GM23338 (cell line): Measurements from ENCODE around the gene CD244. TPM values are rescaled to one million over a fixed set of nuclear protein-coding genes. Genes with fewer than 3 reads are reported as not detected.

ENCODE experiments used
- ATAC-seq: fragments of 200-7000 bp; cut with Tn5 transposase; 3 replicates; pipeline ENCODE4 v1.9.1; 2020
- DNase-seq: peaks from one replicate; pipeline ENCODE4 v3.0.0-alpha.2; 2015; ENCODE audit warnings: low spot score
- H2AFZ ChIP-seq: fragments of 200-600 bp; sonication (generic); 2 replicates; pipeline ENCODE4 v1.8.0; 2016; ENCODE audit warnings: antibody characterized with exemption, mild to moderate bottlenecking, moderate library complexity
- H3F3A ChIP-seq: fragments of 200-600 bp; sonication (generic); replicated peaks from 2 replicates; pipeline ENCODE4 v1.8.0; 2017; ENCODE audit warnings: antibody characterized with exemption, mixed run types, low read depth
- H3K27ac ChIP-seq: fragments of 200-600 bp; sonication (generic); 2 replicates; pipeline ENCODE4 v1.6.1; 2016; ENCODE audit warnings: low read depth
- H3K27me3 ChIP-seq: fragments of 200-600 bp; sonication (generic); 2 replicates; pipeline ENCODE4 v1.8.0; 2016; ENCODE audit warnings: mild to moderate bottlenecking, mixed run types, moderate library complexity; ENCODE audit not compliant: insufficient read depth
- H3K36me3 ChIP-seq: fragments of 200-600 bp; sonication (generic); 2 replicates; pipeline ENCODE4 v1.8.0; 2016; ENCODE audit warnings: mild to moderate bottlenecking; ENCODE audit not compliant: insufficient read depth
- H3K4me1 ChIP-seq: fragments of 200-600 bp; sonication (generic); 2 replicates; pipeline ENCODE4 v1.8.0; 2016; ENCODE audit warnings: mild to moderate bottlenecking, moderate library complexity; ENCODE audit not compliant: insufficient read depth
- H3K4me2 ChIP-seq: fragments of 200-600 bp; sonication (generic); 2 replicates; pipeline ENCODE4 v1.7.1; 2017; ENCODE audit warnings: mixed run types
- H3K4me3 ChIP-seq: fragments of 200-600 bp; sonication (generic); 2 replicates; pipeline ENCODE4 v1.6.1; 2016; ENCODE audit warnings: mixed run types
- H3K79me2 ChIP-seq: fragments of 200-600 bp; sonication (generic); replicated peaks from 2 replicates; pipeline ENCODE4 v1.8.0; 2017; ENCODE audit warnings: mild to moderate bottlenecking; ENCODE audit not compliant: insufficient read depth
- H3K9me2 ChIP-seq: fragments of 200-600 bp; sonication (generic); 2 replicates; pipeline ENCODE4 v1.8.0; 2017; ENCODE audit not compliant: insufficient read depth
- H4K20me1 ChIP-seq: fragments of 200-600 bp; sonication (generic); replicated peaks from 2 replicates; pipeline ENCODE4 v1.8.0; 2017; ENCODE audit warnings: mild to moderate bottlenecking; ENCODE audit not compliant: insufficient read depth
- H3K27ac Mint-ChIP-seq: 2 replicates; pipeline ENCODE4 v1.8.0; 2020; ENCODE audit warnings: inconsistent platforms, mild to moderate bottlenecking, moderate library complexity, mixed read lengths
- H3K27me3 Mint-ChIP-seq: 3 replicates; pipeline ENCODE4 v1.8.0; 2022; ENCODE audit warnings: low read depth, mild to moderate bottlenecking, moderate library complexity, mixed read lengths, inconsistent platforms; ENCODE audit not compliant: insufficient read depth, poor library complexity
- H3K36me3 Mint-ChIP-seq: 3 replicates; pipeline ENCODE4 v1.8.0; 2021; ENCODE audit warnings: low read depth, mild to moderate bottlenecking, inconsistent platforms, moderate library complexity, mixed read lengths
- H3K4me1 Mint-ChIP-seq: 3 replicates; pipeline ENCODE4 v1.8.0; 2020; ENCODE audit warnings: mild to moderate bottlenecking, inconsistent platforms, mixed read lengths
- H3K4me3 Mint-ChIP-seq: 3 replicates; pipeline ENCODE4 v1.8.0; 2021; ENCODE audit warnings: moderate library complexity, mild to moderate bottlenecking, inconsistent platforms, mixed read lengths
- H3K9me3 Mint-ChIP-seq: 3 replicates; pipeline ENCODE4 v1.8.0; 2020; ENCODE audit warnings: moderate library complexity, mild to moderate bottlenecking, inconsistent platforms, mixed read lengths
- CREB1 ChIP-seq: fragments of 250-450 bp; sonication (Bioruptor Pico); IDR thresholded peaks from 2 replicates; pipeline ENCODE4 v1.5.0; 2020; ENCODE audit warnings: low read depth, mild to moderate bottlenecking, moderate library complexity
- EZH2phosphoT487 ChIP-seq: fragments of 200-600 bp; sonication (generic); IDR thresholded peaks from one replicate; pipeline ENCODE4 v1.8.1; 2018; ENCODE audit warnings: antibody characterized with exemption; ENCODE audit not compliant: unreplicated experiment
- JUNB ChIP-seq: IDR thresholded peaks from one replicate; pipeline ENCODE4 v1.6.1; 2016; ENCODE audit warnings: antibody characterized with exemption; ENCODE audit not compliant: unreplicated experiment
- POLR2AphosphoS5 ChIP-seq: IDR thresholded peaks from 2 replicates; pipeline ENCODE4 v1.6.1; 2016; ENCODE audit warnings: antibody characterized with exemption, low read depth
- STAT1 ChIP-seq: IDR thresholded peaks from one replicate; pipeline ENCODE4 v1.6.1; 2016; ENCODE audit warnings: antibody characterized with exemption; ENCODE audit not compliant: unreplicated experiment
- ZNF331 ChIP-seq: fragments of 250-450 bp; sonication (Bioruptor Pico); IDR thresholded peaks from 2 replicates; pipeline ENCODE4 v1.5.0; 2020; ENCODE audit warnings: low read depth, mild to moderate bottlenecking, moderate library complexity
- polyA plus RNA-seq: library from polyadenylated mRNA; unstranded; fragments of >200 nt; fragmentation: Nextera tagmentation; extraction: Ambion mirVana; gene quantifications from 2 replicates; pipeline ENCODE4 v1.2.1, GENCODE V29; 2016
- total RNA-seq: library from RNA; depleted of rRNA; stranded (reverse); fragments of >200 nt; shearing (Covaris generic); gene quantifications from 2 replicates; pipeline ENCODE4 v1.2.3, GENCODE V29; 2014
- TF ChIP-seq, protein P1 (sequence below): fragments of 250-450 bp; sonication (Bioruptor Pico); IDR thresholded peaks from 2 replicates; pipeline ENCODE4 v1.5.0; 2020; ENCODE audit warnings: mild to moderate bottlenecking, moderate library complexity
- TF ChIP-seq, protein P2 (sequence below), 2 experiments: fragments of 200-600 bp in 1 of 2; sonication (generic) in 1 of 2; conservative IDR thresholded peaks; 2 replicates each; pipeline versions ENCODE4 v1.5.1 to v1.6.1; 2016 to 2017; ENCODE audit warnings: antibody characterized with exemption in 2 of 2, low read depth in 2 of 2, mild to moderate bottlenecking in 2 of 2, moderate library complexity in 1 of 2

Gene CD244
- total and polyA plus RNA-seq, 2 experiments from 2014 or later = not detected

- Histone ChIP-seq H3K4me3 (no peak overlapping the region), H3K27ac (no peak overlapping the region), H3K4me2 (no peak overlapping the region), H4K20me1 (no peaks in the 10 kb centered on the region), H3K36me3 (no peaks in the 10 kb centered on the region; the same call in 1 of the 2 replicates), H3F3A (no peaks in the 10 kb centered on the region), H3K27me3 (no peaks in the 10 kb centered on the region), H2AFZ (no peak overlapping the region), H3K79me2 (no peaks in the 10 kb centered on the region), H3K9me2 (peaks cover 14% of the 10 kb centered on the region; the same call in 1 of the 2 replicates), H3K4me1 (peaks cover 22% of the 10 kb centered on the region)
- TF ChIP-seq, protein P1, sequence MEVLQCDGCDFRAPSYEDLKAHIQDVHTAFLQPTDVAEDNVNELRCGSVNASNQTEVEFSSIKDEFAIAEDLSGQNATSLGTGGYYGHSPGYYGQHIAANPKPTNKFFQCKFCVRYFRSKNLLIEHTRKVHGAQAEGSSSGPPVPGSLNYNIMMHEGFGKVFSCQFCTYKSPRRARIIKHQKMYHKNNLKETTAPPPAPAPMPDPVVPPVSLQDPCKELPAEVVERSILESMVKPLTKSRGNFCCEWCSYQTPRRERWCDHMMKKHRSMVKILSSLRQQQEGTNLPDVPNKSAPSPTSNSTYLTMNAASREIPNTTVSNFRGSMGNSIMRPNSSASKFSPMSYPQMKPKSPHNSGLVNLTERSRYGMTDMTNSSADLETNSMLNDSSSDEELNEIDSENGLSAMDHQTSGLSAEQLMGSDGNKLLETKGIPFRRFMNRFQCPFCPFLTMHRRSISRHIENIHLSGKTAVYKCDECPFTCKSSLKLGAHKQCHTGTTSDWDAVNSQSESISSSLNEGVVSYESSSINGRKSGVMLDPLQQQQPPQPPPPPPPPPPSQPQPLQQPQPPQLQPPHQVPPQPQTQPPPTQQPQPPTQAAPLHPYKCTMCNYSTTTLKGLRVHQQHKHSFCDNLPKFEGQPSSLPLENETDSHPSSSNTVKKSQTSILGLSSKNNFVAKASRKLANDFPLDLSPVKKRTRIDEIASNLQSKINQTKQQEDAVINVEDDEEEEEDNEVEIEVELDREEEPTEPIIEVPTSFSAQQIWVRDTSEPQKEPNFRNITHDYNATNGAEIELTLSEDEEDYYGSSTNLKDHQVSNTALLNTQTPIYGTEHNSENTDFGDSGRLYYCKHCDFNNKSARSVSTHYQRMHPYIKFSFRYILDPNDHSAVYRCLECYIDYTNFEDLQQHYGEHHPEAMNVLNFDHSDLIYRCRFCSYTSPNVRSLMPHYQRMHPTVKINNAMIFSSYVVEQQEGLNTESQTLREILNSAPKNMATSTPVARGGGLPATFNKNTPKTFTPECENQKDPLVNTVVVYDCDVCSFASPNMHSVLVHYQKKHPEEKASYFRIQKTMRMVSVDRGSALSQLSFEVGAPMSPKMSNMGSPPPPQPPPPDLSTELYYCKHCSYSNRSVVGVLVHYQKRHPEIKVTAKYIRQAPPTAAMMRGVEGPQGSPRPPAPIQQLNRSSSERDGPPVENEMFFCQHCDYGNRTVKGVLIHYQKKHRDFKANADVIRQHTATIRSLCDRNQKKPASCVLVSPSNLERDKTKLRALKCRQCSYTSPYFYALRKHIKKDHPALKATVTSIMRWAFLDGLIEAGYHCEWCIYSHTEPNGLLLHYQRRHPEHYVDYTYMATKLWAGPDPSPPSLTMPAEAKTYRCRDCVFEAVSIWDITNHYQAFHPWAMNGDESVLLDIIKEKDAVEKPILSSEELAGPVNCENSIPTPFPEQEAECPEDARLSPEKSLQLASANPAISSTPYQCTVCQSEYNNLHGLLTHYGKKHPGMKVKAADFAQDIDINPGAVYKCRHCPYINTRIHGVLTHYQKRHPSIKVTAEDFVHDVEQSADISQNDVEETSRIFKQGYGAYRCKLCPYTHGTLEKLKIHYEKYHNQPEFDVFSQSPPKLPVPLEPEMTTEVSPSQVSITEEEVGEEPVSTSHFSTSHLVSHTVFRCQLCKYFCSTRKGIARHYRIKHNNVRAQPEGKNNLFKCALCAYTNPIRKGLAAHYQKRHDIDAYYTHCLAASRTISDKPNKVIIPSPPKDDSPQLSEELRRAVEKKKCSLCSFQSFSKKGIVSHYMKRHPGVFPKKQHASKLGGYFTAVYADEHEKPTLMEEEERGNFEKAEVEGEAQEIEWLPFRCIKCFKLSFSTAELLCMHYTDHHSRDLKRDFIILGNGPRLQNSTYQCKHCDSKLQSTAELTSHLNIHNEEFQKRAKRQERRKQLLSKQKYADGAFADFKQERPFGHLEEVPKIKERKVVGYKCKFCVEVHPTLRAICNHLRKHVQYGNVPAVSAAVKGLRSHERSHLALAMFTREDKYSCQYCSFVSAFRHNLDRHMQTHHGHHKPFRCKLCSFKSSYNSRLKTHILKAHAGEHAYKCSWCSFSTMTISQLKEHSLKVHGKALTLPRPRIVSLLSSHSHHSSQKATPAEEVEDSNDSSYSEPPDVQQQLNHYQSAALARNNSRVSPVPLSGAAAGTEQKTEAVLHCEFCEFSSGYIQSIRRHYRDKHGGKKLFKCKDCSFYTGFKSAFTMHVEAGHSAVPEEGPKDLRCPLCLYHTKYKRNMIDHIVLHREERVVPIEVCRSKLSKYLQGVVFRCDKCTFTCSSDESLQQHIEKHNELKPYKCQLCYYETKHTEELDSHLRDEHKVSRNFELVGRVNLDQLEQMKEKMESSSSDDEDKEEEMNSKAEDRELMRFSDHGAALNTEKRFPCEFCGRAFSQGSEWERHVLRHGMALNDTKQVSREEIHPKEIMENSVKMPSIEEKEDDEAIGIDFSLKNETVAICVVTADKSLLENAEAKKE (CRISPR knock-in tag) = no peak
- TF ChIP-seq ZNF331 (CRISPR knock-in tag) (no peak), STAT1 (no peak), POLR2AphosphoS5 (no peak), CREB1 (no peak), EZH2phosphoT487 (no peak), JUNB (no peak)
- TF ChIP-seq, protein P2, sequence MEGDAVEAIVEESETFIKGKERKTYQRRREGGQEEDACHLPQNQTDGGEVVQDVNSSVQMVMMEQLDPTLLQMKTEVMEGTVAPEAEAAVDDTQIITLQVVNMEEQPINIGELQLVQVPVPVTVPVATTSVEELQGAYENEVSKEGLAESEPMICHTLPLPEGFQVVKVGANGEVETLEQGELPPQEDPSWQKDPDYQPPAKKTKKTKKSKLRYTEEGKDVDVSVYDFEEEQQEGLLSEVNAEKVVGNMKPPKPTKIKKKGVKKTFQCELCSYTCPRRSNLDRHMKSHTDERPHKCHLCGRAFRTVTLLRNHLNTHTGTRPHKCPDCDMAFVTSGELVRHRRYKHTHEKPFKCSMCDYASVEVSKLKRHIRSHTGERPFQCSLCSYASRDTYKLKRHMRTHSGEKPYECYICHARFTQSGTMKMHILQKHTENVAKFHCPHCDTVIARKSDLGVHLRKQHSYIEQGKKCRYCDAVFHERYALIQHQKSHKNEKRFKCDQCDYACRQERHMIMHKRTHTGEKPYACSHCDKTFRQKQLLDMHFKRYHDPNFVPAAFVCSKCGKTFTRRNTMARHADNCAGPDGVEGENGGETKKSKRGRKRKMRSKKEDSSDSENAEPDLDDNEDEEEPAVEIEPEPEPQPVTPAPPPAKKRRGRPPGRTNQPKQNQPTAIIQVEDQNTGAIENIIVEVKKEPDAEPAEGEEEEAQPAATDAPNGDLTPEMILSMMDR (conservative IDR thresholded peaks at IDR 0.05; ENCODE audit: low read depth in 2 of 2) = no peak
- Mint-ChIP-seq H3K9me3 (no peaks in the 10 kb centered on the region), H3K36me3 (no peaks in the 10 kb centered on the region), H3K4me1 (peaks cover 17% of the 10 kb centered on the region), H3K4me3 (no peak overlapping the region), H3K27me3 (peaks cover 7% of the 10 kb centered on the region), H3K27ac (no peak overlapping the region)
- ATAC-seq = no peak
- DNase-seq = no peak
These were observed 47.8 kb downstream of the CD244 start for GRCh38 chr1:160814856-160815255.
